ENCODE measurements around the gene SIGLEC1.

- TF ChIP-seq CTCF (IDR thresholded peaks at IDR 0.05; ENCODE audit: insufficient read depth, low read depth, low read length) (no peak), EZH2 (IDR thresholded peaks at IDR 0.05; ENCODE audit: insufficient read depth, low read length) (no peak)
Measured at GRCh38 chr20:3679749-3680700, 32.4 kb downstream of the SIGLEC1 start.

Data from astrocyte (in vitro differentiated cells and primary cell).